NCI-H82 treated with DMSO at 0.1 percent for 48 hours (cell line): ENCODE data around the gene MAP2K2.

Experiments
- DNase-seq: peaks from one replicate; lab custom pipeline; 2025; ENCODE audit not compliant: unreplicated experiment; lab: John Stamatoyannopoulos, UW

The MAP2K2 gene

DNA sequence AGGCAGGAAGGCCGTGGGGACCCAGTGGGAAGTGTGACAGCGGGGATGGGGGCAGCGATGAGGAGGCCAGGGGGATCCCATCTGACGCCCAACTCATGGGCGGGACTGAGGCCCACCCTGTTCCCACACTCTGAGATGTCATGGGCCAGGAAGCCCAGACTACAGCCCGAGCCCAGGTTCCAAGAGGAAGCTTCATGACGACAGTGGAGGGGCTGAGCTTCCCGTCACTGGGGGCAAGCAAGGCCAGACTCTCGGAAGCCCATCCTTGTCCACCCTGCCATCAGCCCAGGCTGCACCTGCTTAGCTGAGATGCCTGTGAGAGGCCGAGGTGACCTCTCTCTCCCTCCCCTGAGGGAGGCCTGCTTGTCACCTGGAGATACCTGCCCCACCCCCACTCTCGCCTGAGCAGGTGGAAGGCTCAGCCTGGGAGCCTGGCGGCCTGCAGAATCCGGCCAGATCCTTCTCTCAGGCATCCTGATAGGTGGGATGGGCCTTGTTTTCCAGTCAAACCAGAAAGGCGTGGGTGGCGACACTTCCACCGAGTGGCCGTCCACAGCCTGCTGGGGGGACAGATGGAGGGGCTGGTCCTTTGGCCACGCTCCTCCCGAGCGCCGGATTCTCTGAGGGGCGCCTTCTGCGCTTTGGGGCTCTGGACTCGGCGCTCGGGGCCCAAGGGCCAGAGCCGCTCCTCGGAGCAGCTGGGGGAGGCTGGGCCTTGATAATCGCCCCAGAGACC is 62.1 kb downstream of the MAP2K2 start:
- no peak for DNase-seq

DNA sequence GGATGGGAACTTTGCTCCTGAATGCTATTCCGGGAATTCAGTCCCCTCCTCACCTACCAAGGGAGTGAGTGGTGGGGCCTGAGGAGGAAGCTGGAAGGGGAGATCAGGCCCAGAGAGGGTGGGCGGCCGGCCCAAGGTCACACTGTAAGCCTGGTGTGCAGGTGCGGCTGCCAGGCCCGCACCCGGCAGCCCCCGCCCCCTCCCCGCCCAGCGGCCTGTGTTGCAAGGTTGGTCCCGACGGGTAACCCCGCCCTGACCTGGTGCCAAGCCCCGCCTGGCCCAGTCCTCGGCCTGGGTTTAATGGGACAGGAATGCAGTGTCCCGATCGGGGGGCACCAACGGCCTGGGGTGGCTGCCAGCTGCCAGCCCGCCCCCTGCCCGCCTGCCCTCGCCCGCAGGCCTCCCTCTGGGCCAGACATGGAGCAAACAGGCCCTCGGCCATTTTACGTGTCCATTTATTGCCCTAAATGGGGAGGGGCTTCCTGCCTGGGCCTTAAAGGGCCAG is 62.7 kb downstream of the MAP2K2 start:
- DNase-seq = no peak

- no peak for DNase-seq
Observed at GRCh38 chr19:4060621-4061177, 63.2 kb downstream of the MAP2K2 start.

DNA sequence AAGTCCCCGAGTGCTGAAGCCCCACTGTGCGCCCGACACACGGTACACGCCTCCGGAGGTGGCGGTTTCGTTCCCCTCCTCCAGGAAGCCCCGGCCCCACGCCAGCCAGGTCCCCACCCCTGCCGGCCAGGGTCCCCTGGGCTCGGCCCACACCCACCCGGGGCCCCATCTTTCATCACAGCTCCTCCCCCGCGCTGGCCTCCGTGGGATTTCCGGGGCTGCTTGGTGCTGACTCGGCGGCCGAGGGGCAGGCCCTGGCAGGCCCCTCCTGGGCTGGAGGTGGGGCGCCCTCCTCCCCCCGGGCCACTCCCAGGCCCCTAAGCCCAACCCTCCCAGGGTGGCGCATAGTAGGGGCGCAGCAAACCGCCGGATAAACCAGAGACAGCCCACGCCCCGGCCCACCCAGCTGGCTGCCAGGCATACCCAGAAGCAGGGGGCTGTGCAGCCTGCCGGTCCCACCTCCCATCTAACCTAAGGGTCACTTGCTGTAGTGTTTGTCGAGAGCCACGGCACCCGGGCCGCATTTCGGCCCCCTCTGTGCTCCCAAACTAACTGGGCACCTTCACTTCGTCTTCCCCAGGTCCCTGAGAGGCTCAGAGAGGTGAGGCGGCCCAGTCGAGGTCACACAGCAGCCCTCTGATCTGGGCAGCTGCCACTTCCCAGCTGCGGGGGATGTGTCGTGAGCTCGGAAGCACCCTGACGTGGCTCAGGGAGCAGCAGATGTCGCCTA is 63.9 kb downstream of the MAP2K2 start:
- DNase-seq = no peak

DNA sequence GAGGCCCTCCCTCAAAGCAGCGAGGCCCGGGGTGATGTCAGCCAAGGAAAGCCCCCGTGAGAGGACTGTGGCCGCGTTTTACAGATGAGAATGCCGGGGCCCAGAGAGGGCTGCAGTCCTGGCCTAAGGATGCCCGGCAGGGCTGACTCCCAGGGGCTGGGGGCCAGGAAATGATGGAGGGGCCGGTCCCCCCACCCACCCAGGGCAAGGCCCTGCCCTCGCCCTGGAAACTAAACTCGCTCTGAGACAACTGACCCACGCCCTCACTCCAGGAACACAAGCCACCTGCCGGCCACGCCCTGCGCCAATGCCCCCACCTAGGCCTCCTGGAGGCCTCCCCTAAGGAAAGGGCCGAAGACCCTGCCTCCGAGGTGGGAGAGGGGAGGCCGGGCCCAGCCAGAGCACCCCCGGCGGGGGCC is 64.5 kb downstream of the MAP2K2 start:
- no peak for DNase-seq

DNA sequence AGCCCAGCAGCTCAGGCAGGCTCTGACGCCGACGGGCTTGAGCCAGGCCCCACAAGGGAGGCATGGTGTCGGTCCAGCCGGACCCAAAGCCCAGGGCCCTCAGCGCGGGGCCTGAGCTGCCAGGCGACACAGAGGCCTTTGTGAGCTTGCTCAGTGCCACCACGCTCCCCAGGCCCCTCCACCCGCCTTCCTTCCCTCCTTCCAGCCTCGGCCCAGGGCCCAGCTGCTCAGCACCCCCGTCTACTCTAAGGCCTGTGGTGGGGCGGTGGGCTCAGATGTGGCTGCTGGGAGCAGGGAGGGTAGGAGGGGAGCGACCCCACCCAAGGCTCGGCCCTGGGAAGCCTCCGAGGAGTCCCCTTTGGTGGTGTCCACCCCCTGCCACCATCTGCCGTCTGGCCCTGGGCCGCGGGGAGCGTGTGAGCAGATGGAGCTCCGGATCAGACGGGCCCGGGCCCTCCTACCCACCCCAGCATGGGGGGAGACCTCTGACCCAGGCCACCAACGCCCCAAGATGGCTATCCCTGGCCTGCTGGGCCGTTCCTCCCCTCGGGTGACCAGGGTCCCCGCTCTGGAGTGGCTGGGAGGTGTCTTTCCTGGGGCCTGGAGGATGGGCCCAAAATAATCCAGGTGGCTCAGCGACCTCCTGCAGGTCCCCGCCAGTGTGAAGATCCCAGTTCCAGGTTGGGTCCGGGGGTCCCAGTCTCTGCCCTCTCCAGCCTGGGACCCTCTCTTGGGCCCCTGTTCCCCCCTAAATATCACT is 65.0 kb downstream of the MAP2K2 start:
- peak; percentile 49 for DNase-seq

DNA sequence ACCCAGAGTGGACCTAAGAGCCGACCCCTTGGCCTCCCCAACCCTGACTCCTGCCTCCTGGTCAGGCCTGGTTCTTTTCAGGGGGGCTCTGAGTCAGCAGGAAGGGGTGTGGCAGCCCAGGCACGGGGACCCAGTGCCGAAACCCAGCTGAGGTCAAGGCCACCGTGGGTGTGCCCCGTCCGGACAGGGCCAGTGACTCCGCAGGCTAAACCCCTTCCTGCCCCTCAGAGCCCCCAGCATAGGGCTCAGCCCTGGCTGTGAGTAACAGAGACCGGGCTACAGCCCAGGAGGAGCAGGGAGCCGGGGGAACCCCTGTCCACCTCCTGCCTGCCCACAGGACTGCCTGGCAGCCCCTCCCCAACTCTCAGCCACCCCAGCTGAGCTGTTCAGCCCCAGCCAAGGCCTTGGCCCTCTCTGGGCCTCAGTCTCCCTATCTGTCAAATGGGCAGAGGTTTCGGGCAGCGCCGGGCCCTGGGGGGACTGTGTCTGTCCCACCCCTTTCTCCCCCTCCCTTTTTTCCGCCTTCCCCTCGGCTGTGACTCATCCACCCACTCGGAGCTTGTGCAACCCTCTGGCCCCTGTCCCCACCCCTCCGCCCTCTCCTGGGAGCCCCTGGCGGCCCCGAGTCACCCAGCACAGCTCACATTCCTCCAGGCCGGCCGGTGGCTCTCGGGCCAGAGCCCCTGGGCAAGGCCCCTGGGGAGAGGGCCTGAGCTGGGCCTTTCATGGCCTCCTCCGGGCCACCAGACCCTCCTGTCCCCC is 65.8 kb downstream of the MAP2K2 start:
- DNase-seq = no peak

DNA sequence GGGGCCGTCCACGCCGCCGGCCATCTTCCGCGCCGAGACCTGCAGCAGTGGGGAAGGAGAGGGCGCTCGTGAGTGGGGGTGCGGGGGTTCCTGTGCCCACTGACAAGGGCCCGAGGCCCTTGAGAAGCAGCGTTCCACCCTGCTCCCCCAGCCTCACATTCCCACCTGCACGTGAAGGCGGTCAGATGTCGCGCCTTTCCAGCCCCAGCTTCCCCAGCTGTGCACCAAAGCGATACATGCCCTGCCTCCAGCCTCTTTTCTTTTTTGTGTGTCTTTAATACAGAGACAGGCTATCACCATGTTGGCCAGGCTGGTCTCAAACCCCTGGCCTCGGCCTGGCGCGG is 68.7 kb downstream of the MAP2K2 start:
- DNase-seq = no peak

- DNase-seq = no peak
Observed at GRCh38 chr19:4054441-4055208, 69.3 kb downstream of the MAP2K2 start.

DNA sequence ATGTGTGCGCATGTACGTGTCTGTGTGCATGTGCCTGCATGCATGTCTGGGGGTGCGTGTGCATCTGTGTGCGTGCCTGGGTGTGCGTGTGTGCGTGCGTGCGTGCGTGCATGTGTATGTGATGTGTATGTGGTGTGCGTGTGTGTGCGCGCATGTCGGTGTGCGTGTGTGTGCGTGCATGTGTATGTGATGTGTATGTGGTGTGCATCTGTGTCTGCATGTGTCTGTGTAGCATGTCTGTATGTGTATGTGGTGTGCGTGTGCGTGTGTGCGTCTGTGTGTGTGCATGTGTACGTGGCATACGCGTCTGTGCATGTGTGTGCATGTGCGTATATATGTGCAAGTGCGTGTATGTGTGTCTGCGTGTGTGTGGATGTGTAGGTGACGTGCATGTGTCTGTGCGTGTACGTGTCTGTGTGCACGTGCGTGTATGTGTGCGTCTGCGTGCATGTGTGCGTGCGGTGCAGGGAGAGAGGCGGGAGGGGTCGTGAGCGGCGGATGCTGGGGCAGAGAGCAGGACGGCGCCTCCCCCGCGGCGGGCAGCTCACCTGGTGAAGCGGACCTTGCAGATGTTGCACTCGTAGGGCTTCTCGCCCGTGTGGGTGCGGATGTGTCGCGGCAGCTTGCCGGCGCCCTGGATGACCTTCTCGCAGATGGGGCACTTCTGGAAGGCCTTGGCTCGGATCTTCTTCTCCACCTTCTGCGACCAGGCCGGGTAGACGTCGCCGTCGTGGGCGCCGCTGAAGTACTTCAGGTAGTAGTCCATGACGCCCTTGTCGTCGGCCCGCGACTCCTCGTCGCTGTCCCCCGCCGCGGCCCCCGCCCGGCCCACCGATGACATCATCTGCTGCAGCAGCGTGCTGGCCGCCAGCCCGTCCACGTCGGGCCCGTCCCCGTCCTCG is 70.2 kb downstream of the MAP2K2 start:
- DNase-seq = no peak

GRCh38 chr19:4052993-4053422 is 70.9 kb downstream of the MAP2K2 start:
- no peak for DNase-seq

DNA sequence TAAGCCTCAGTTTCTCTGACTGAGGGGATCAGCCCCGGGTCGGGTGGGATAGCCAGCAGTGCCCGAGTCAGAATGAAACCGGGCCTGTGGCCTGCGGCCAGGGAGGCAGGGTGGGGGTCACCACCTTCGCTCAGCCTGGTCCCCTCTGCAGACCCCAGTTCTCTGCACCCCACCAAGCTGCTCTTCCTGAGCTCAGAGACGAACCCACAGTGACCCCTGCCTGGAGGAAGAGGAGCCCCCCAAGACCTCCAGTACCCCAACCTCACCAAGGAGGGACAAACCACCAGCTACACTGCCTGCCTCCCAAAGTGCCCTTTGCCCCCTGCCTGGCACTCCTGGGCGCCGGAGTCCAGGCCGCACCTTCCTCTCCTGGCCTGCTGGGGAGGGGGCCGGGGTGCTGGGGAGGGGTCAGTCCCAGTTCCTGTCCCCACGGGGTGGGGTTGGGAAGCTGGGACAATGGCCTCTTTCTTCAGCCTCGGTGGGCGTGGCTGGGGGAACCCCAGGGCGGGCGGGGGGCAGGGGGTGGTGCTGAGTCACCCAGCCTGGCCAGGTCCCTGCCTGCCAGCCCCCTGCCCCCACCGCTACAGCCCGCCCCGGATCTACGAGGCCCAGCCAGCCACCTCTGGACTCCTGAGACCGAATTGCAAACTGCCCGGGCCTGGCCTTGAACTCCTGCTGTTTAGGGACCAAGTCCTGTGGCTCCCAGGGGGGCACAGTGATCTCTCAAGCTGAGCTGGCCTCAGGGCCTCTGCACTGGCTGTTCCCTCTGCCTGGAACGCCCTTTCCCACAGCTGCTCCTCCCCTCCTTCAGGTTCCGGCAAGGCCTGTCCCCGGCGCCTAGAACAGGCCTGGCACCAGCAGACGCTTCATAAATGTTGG is 71.6 kb downstream of the MAP2K2 start:
- DNase-seq = no peak

GRCh38 chr19:4051175-4052101 is 72.5 kb downstream of the MAP2K2 start:
- no peak for DNase-seq

DNA sequence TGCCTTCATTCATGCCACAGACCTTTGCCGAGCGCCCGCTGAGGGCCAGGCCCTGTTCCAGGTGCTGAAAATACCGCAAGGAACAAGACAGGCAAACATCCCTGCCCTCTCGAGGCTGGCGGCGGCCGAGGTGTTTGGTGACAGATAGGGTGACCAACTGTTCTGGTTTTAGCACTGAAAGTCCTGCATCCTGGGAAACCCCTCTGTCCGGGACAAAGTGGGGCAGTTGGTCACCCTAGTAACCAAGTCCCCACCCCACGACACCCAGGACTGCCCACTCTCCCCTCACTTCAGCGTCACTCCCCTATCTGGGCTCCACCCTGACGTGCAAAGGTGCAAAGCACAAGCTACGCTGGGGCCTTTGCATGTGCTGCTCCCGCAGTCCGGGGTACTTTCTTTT is 74.5 kb downstream of the MAP2K2 start:
- DNase-seq = no peak

DNA sequence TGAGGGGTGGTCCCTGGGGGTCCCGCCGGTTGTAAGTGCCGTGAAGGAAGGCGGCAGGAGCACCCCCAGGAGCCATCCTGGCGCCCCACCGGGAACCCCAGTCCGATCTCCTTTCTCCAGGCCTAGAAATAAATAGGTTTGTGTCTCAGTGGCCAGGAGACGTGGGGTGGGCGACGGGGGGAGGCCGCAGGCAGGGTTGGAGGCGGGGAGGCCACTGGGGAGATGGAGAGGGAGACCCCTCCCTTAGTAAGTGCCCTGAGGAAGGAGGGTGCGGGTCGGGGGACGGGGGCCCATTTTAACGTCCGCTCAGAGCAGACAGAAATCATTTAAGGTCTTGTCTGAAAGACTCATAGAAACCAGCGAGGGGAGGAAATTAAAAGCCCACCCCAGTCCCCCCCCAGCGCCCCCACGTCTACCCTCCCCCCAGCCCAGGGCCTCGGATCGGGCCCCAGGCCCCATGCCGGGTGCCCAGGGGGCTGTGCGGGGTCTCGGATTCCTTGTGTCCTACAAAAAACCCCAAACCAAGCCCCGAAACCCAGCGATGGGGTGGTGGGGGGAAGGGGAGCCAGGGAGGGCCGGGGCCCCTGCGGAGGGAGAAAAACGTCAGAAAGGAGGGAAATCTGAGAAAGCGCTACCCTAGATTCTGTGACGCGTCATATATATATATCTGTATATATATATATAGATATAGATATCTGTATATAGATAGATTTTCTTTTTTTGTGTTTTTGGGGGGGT is 76.8 kb downstream of the MAP2K2 start:
- no peak for DNase-seq

DNA sequence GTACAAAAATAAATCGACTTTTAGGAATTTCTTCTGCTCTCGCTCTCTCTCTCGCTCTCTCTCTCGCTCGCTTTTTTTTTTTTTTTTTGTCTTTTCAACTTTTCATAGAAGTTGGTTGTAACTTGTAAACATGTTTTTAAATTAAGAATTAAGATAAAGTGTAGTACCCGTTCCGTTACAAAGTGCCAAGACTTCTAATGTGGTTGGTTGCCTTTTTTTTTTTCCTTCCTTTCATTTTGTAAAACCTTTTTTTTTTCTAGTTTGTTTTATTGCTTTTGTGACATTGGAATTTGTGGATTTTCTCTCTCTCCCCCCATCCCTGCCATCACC is 77.6 kb downstream of the MAP2K2 start:
- DNase-seq = no peak
